ENCODE data around the gene NUDT3.

GRCh38 chr6:34259529-34260069, 132.9 kb downstream of the NUDT3 start:
- TF ChIP-seq YY1 (IDR thresholded peaks at IDR 0.05; ENCODE audit: insufficient read depth, insufficient read length) (no peak), ZNF274 (IDR thresholded peaks at IDR 0.05; ENCODE audit: low read depth, low read length) (no peak)
